ENCODE results near the gene DNAJB11. TPM values are rescaled to one million over a fixed set of nuclear protein-coding genes. Genes with fewer than 3 reads are reported as not detected.

The DNAJB11 gene
- total RNA-seq, 4 donors from 2014 or later = 30.3 to 35.9 (median 30.9) TPM

- no peak for TF ChIP-seq POLR2A (IDR thresholded peaks at IDR 0.05)
- TF ChIP-seq EP300 (IDR thresholded peaks at IDR 0.05) = no peak
- TF ChIP-seq POLR2AphosphoS5 (IDR thresholded peaks at IDR 0.05) = no peak
- TF ChIP-seq CTCF (IDR thresholded peaks at IDR 0.05) = no peak
- no peaks in the 10 kb centered on the region for H3K36me3 ChIP-seq
- H3K9me3 ChIP-seq = no peaks in the 10 kb centered on the region
- whole genome bisulfite sequencing = 73% methylated on average over 11 of the region's 11 CpGs
- H3K4me3 ChIP-seq = no peak overlapping the region
- H3K4me1 ChIP-seq = no peaks in the 10 kb centered on the region
- H3K27me3 ChIP-seq = no peaks in the 10 kb centered on the region
- H3K27ac ChIP-seq = no peak overlapping the region
- no peak for DNase-seq (ENCODE audit: low spot score in 2 of 2)
These were observed 27.7 kb downstream of the DNAJB11 start for GRCh38 chr3:186598108-186598784.

GRCh38 chr3:186598794-186599141 is 28.2 kb downstream of the DNAJB11 start:
- no peak for DNase-seq (ENCODE audit: low spot score in 2 of 2)
- WGBS = 85% methylated on average over 4 of the region's 4 CpGs
- no peaks in the 10 kb centered on the region for H3K27me3 ChIP-seq
- H3K9me3 ChIP-seq = no peaks in the 10 kb centered on the region
- no peaks in the 10 kb centered on the region for H3K4me1 ChIP-seq
- no peaks in the 10 kb centered on the region for H3K36me3 ChIP-seq
- no peak for TF ChIP-seq EP300 (IDR thresholded peaks at IDR 0.05)
- no peak for TF ChIP-seq POLR2AphosphoS5 (IDR thresholded peaks at IDR 0.05)
- TF ChIP-seq POLR2A (IDR thresholded peaks at IDR 0.05) = no peak
- TF ChIP-seq CTCF (IDR thresholded peaks at IDR 0.05) = no peak
- H3K27ac ChIP-seq = no peak overlapping the region
- no peak overlapping the region for H3K4me3 ChIP-seq

GRCh38 chr3:186599142-186599784 is 28.7 kb downstream of the DNAJB11 start:
- Histone ChIP-seq H3K9me3 (no peaks in the 10 kb centered on the region), H3K27me3 (no peaks in the 10 kb centered on the region), H3K27ac (no peak overlapping the region), H3K4me1 (no peaks in the 10 kb centered on the region), H3K36me3 (no peaks in the 10 kb centered on the region), H3K4me3 (no peak overlapping the region)
- TF ChIP-seq CTCF (IDR thresholded peaks at IDR 0.05) (no peak), EP300 (IDR thresholded peaks at IDR 0.05) (no peak), POLR2A (IDR thresholded peaks at IDR 0.05) (no peak), POLR2AphosphoS5 (IDR thresholded peaks at IDR 0.05) (no peak)
- DNase-seq (ENCODE audit: low spot score in 2 of 2) = no peak
- WGBS = 81% methylated on average over 12 of the region's 12 CpGs

GRCh38 chr3:186599785-186600166 is 29.3 kb downstream of the DNAJB11 start:
- DNase-seq (ENCODE audit: low spot score in 2 of 2) = no peak
- no peak for TF ChIP-seq POLR2AphosphoS5 (IDR thresholded peaks at IDR 0.05)
- no peak for TF ChIP-seq POLR2A (IDR thresholded peaks at IDR 0.05)
- TF ChIP-seq CTCF (IDR thresholded peaks at IDR 0.05) = no peak
- TF ChIP-seq EP300 (IDR thresholded peaks at IDR 0.05) = no peak
- no peaks in the 10 kb centered on the region for H3K9me3 ChIP-seq
- H3K36me3 ChIP-seq = no peaks in the 10 kb centered on the region
- no peak overlapping the region for H3K4me3 ChIP-seq
- no peaks in the 10 kb centered on the region for H3K4me1 ChIP-seq
- WGBS = 91% methylated on average over 2 of the region's 2 CpGs
- no peak overlapping the region for H3K27ac ChIP-seq
- H3K27me3 ChIP-seq = no peaks in the 10 kb centered on the region

GRCh38 chr3:186600896-186601295 is 30.4 kb downstream of the DNAJB11 start:
- no peak for DNase-seq (ENCODE audit: low spot score in 2 of 2)

More at GRCh38 chr3:186600896-186601295, 30.4 kb downstream of the DNAJB11 start:
- 71% methylated on average over 3 of the region's 3 CpGs for WGBS
- TF ChIP-seq POLR2A (IDR thresholded peaks at IDR 0.05) (no peak), CTCF (IDR thresholded peaks at IDR 0.05) (no peak), POLR2AphosphoS5 (IDR thresholded peaks at IDR 0.05) (no peak), EP300 (IDR thresholded peaks at IDR 0.05) (no peak)
- Histone ChIP-seq H3K36me3 (no peaks in the 10 kb centered on the region), H3K27ac (no peak overlapping the region), H3K4me3 (no peak overlapping the region), H3K4me1 (no peaks in the 10 kb centered on the region), H3K27me3 (no peaks in the 10 kb centered on the region), H3K9me3 (no peaks in the 10 kb centered on the region)
